HepG2 (cell line): ENCODE data around the gene F12. TPM values are rescaled to one million over a fixed set of nuclear protein-coding genes. Genes with fewer than 3 reads are reported as not detected.
A peak's percentile ranks its signal among the peaks of the same experiment; 100 is the strongest.

Source experiments
- ELF4 ChIP-seq: sonication (generic); formaldehyde crosslinking; IDR thresholded peaks from 2 replicates; pipeline ENCODE4 v1.5.0; 2020; ENCODE audit warnings: missing genetic modification reagents, mild to moderate bottlenecking, moderate library complexity, borderline replicate concordance
- FOXK1 ChIP-seq: sonication (generic); formaldehyde crosslinking; IDR thresholded peaks from 2 replicates; pipeline ENCODE4 v1.4.0; 2020; ENCODE audit warnings: low read depth, missing genetic modification reagents, borderline replicate concordance
- JUND ChIP-seq: sonication (generic); formaldehyde crosslinking; IDR thresholded peaks from 2 replicates; pipeline ENCODE4 v1.8.0; 2022; ENCODE audit warnings: mild to moderate bottlenecking, missing genetic modification reagents
- KAT8 ChIP-seq: IDR thresholded peaks from 2 replicates; pipeline ENCODE4 v1.6.1; 2016; ENCODE audit warnings: missing genetic modification reagents, missing compliant biosample characterization
- KLF12 ChIP-seq: sonication (generic); formaldehyde crosslinking; IDR thresholded peaks from 2 replicates; pipeline ENCODE4 v1.4.0; 2020; ENCODE audit warnings: missing genetic modification reagents, borderline replicate concordance
- MYNN ChIP-seq: sonication (generic); formaldehyde crosslinking; IDR thresholded peaks from 2 replicates; pipeline ENCODE4 v1.4.0; 2020; ENCODE audit warnings: mild to moderate bottlenecking, low read depth, missing genetic modification reagents
- SMC3 ChIP-seq: IDR thresholded peaks from 2 replicates; pipeline ENCODE4 v1.6.1; 2011; ENCODE audit warnings: low read length, improper control_type of control experiment
- SOX13 ChIP-seq, 3 experiments: fragments of 450-650 bp in 1 of 3; sonication (generic) in 1 of 3; formaldehyde crosslinking in 1 of 3; IDR thresholded peaks in 2 of 3; conservative IDR thresholded peaks in 1 of 3; 2 replicates each; pipeline versions ENCODE4 v1.5.0 to v1.6.1; 2016 to 2020; ENCODE audit warnings: antibody characterized with exemption in 1 of 3, mild to moderate bottlenecking in 1 of 3, missing compliant biosample characterization in 1 of 3, missing genetic modification reagents in 1 of 3, moderate library complexity in 1 of 3
- TFDP2 ChIP-seq: sonication (generic); formaldehyde crosslinking; IDR thresholded peaks from 2 replicates; pipeline ENCODE4 v1.4.0; 2020; ENCODE audit warnings: missing genetic modification reagents
- TMF1 ChIP-seq: sonication (generic); formaldehyde crosslinking; IDR thresholded peaks from 2 replicates; pipeline ENCODE4 v1.8.1; 2022; ENCODE audit warnings: low read depth, missing genetic modification reagents
- ZMAT3 ChIP-seq: sonication (generic); formaldehyde crosslinking; conservative IDR thresholded peaks from 2 replicates; pipeline ENCODE4 v1.7.0; 2021; ENCODE audit warnings: missing genetic modification reagents
- ZNF17 ChIP-seq: sonication (generic); formaldehyde crosslinking; IDR thresholded peaks from 2 replicates; pipeline ENCODE4 v1.5.0; 2020; ENCODE audit warnings: mild to moderate bottlenecking, missing genetic modification reagents
- ZNF33A ChIP-seq: sonication (generic); formaldehyde crosslinking; IDR thresholded peaks from 2 replicates; pipeline ENCODE4 v1.5.1; 2020; ENCODE audit warnings: missing genetic modification reagents, mild to moderate bottlenecking, moderate library complexity, borderline replicate concordance
- ZNF44 ChIP-seq: sonication (generic); formaldehyde crosslinking; IDR thresholded peaks from 2 replicates; pipeline ENCODE4 v1.5.1; 2020; ENCODE audit warnings: mild to moderate bottlenecking, missing genetic modification reagents
- ZNF816 ChIP-seq: sonication (generic); formaldehyde crosslinking; IDR thresholded peaks from 2 replicates; pipeline ENCODE4 v1.8.0; 2022; ENCODE audit warnings: missing genetic modification reagents, mild to moderate bottlenecking, borderline replicate concordance
- polyA plus RNA-seq, 8 experiments: library from polyadenylated mRNA; depleted of rRNA in 3 of 8; stranded (reverse) in 7 of 8; unstranded in 1 of 8; fragments of >200 nt; fragmentation: Illumina TruSeq in 4 of 8; extraction: Trizol in 4 of 8; gene quantifications; 2 replicates each; pipeline versions ENCODE4 v1.2.1 to v1.2.3, GENCODE V29; 2011 to 2016; ENCODE audit warnings: low read depth in 4 of 8, missing spikeins in 1 of 8, mixed read lengths in 1 of 8; ENCODE audit not compliant: insufficient read depth in 1 of 8
- total RNA-seq, 5 experiments: library from RNA; depleted of rRNA; stranded (reverse); fragments of >200 nt; fragmentation: Illumina TruSeq; extraction: Trizol; gene quantifications; 2 replicates each; pipeline ENCODE4 v1.2.3, GENCODE V29; 2016; ENCODE audit warnings: low read depth in 1 of 5
- TF ChIP-seq, protein P1 (sequence below): sonication (generic); formaldehyde crosslinking; IDR thresholded peaks from 2 replicates; pipeline ENCODE4; 2020; ENCODE audit warnings: missing genetic modification reagents, mild to moderate bottlenecking, borderline replicate concordance
- TF ChIP-seq, protein P2 (sequence below): sonication (generic); formaldehyde crosslinking; IDR thresholded peaks from 2 replicates; pipeline ENCODE4 v1.8.0; 2022; ENCODE audit warnings: mild to moderate bottlenecking, missing genetic modification reagents, moderate library complexity
- TF ChIP-seq, protein P3 (sequence below): IDR thresholded peaks from 2 replicates; pipeline ENCODE4 v1.6.1; 2016; ENCODE audit warnings: missing compliant biosample characterization, missing genetic modification reagents, borderline replicate concordance
- TF ChIP-seq, protein P4 (sequence below): sonication (generic); formaldehyde crosslinking; conservative IDR thresholded peaks from 2 replicates; pipeline ENCODE4 v1.5.0; 2020; ENCODE audit warnings: missing genetic modification reagents
- TF ChIP-seq, protein P5 (sequence below): sonication (generic); formaldehyde crosslinking; IDR thresholded peaks from 2 replicates; pipeline ENCODE4 v1.5.0; 2020; ENCODE audit warnings: missing genetic modification reagents

The F12 gene
- total and polyA plus RNA-seq, 2 of the 13 experiments (the other 11 are each of a cell fraction or from before 2014, with no cell fraction given), result 2.5 to 3.0 TPM

DNA sequence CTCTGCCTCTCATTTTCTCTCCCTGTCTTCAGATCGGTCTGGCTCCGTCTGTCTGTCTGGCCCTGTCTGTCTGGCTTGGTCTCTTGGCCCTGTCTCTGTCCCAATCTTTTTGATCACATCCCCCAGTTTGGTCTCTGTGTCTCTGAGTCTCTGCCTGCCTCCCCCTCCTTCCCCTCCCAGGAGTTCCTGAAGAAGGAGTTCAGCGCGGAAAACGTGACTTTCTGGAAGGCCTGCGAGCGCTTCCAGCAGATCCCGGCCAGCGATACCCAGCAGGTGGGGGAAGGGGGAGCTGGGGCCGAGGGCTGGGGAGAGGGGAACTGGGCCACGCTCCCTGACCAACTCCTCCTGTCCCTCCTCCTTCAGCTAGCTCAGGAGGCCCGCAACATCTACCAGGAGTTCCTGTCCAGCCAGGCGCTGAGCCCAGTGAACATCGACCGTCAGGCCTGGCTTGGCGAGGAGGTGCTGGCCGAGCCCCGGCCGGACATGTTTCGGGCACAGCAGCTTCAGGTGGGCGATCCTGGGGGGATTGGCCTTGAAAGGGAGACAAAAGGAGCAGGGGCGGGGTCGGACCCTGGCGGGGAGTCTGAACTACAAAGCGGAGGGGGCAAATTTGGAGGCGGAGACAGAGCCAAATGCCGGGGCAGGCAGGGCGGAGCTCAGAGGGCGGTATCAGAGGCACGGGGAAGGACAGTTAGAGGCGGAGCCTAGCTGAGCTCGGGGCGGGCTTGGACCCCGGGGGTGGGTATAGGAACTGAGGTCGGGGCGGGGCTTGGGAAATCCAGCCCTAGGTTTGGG lies 42.6 kb downstream of the F12 start (continued):
- TF ChIP-seq KLF12 (CRISPR knock-in tag) (no peak), ZMAT3 (CRISPR knock-in tag) (no peak), MYNN (CRISPR knock-in tag) (no peak), KAT8 (0 out of 2 replicates have a peak, but pooled peaks have one; percentile 33), ZNF33A (CRISPR knock-in tag) (no peak), TFDP2 (CRISPR knock-in tag) (no peak), TMF1 (no peak), SOX13 (IDR thresholded peaks at IDR 0.05) (no peak), SOX13 (CRISPR knock-in tag; conservative IDR thresholded peaks at IDR 0.05 in 1 of 2, IDR thresholded peaks at IDR 0.05 in 1 of 2) (peak in 1 of 2 experiments; percentile 48; a peak in 1 of 4 replicates), ZNF17 (CRISPR knock-in tag) (no peak), ELF4 (CRISPR knock-in tag) (no peak), ZNF816 (CRISPR knock-in tag) (no peak), JUND (CRISPR knock-in tag) (no peak), ZNF44 (CRISPR knock-in tag) (peak; percentile 55; the same call in 1 of the 2 replicates), FOXK1 (CRISPR knock-in tag) (no peak), SMC3 (no peak)
- TF ChIP-seq, protein P1, sequence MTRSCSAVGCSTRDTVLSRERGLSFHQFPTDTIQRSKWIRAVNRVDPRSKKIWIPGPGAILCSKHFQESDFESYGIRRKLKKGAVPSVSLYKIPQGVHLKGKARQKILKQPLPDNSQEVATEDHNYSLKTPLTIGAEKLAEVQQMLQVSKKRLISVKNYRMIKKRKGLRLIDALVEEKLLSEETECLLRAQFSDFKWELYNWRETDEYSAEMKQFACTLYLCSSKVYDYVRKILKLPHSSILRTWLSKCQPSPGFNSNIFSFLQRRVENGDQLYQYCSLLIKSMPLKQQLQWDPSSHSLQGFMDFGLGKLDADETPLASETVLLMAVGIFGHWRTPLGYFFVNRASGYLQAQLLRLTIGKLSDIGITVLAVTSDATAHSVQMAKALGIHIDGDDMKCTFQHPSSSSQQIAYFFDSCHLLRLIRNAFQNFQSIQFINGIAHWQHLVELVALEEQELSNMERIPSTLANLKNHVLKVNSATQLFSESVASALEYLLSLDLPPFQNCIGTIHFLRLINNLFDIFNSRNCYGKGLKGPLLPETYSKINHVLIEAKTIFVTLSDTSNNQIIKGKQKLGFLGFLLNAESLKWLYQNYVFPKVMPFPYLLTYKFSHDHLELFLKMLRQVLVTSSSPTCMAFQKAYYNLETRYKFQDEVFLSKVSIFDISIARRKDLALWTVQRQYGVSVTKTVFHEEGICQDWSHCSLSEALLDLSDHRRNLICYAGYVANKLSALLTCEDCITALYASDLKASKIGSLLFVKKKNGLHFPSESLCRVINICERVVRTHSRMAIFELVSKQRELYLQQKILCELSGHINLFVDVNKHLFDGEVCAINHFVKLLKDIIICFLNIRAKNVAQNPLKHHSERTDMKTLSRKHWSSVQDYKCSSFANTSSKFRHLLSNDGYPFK (CRISPR knock-in tag), result no peak
- TF ChIP-seq, protein P2, sequence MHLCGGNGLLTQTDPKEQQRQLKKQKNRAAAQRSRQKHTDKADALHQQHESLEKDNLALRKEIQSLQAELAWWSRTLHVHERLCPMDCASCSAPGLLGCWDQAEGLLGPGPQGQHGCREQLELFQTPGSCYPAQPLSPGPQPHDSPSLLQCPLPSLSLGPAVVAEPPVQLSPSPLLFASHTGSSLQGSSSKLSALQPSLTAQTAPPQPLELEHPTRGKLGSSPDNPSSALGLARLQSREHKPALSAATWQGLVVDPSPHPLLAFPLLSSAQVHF (CRISPR knock-in tag), result no peak
- TF ChIP-seq, protein P3, sequence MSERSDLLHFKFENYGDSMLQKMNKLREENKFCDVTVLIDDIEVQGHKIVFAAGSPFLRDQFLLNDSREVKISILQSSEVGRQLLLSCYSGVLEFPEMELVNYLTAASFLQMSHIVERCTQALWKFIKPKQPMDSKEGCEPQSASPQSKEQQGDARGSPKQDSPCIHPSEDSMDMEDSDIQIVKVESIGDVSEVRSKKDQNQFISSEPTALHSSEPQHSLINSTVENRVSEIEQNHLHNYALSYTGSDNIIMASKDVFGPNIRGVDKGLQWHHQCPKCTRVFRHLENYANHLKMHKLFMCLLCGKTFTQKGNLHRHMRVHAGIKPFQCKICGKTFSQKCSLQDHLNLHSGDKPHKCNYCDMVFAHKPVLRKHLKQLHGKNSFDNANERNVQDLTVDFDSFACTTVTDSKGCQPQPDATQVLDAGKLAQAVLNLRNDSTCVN (CRISPR knock-in tag), result no peak
- TF ChIP-seq, protein P4, sequence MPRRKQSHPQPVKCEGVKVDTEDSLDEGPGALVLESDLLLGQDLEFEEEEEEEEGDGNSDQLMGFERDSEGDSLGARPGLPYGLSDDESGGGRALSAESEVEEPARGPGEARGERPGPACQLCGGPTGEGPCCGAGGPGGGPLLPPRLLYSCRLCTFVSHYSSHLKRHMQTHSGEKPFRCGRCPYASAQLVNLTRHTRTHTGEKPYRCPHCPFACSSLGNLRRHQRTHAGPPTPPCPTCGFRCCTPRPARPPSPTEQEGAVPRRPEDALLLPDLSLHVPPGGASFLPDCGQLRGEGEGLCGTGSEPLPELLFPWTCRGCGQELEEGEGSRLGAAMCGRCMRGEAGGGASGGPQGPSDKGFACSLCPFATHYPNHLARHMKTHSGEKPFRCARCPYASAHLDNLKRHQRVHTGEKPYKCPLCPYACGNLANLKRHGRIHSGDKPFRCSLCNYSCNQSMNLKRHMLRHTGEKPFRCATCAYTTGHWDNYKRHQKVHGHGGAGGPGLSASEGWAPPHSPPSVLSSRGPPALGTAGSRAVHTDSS (CRISPR knock-in tag), result no peak
- TF ChIP-seq, protein P5, sequence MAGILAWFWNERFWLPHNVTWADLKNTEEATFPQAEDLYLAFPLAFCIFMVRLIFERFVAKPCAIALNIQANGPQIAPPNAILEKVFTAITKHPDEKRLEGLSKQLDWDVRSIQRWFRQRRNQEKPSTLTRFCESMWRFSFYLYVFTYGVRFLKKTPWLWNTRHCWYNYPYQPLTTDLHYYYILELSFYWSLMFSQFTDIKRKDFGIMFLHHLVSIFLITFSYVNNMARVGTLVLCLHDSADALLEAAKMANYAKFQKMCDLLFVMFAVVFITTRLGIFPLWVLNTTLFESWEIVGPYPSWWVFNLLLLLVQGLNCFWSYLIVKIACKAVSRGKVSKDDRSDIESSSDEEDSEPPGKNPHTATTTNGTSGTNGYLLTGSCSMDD (CRISPR knock-in tag), result no peak
